Astrocyte of the cerebellum (primary cell): ENCODE measurements around the gene CDKN1C.
"Not testable (repeated sequence)": the region's sequence is repeated elsewhere in the genome, so short reads cannot be mapped to it uniquely, and the experiment has no call there.

Source experiments
- DNase-seq: peaks from one replicate; pipeline ENCODE4 v3.0.0-alpha.2; 2011; ENCODE audit warnings: low read depth
- H3K4me3 ChIP-seq: 2 replicates; pipeline ENCODE4 v1.5.1; 2011; ENCODE audit warnings: mild to moderate bottlenecking, low read depth, low read length, moderate library complexity
- CTCF ChIP-seq: IDR thresholded peaks from 2 replicates; pipeline ENCODE4 v1.5.1; 2012; ENCODE audit warnings: low read length, low read depth, moderate library complexity, mild to moderate bottlenecking; ENCODE audit errors: missing control alignments
- in situ Hi-C: cut with HindIII; loops from 2 replicates; pipeline ENCODE4 v1.10.0; 2017; ENCODE audit warnings: low sequenced_read_pairs

CDKN1C gene

DNA sequence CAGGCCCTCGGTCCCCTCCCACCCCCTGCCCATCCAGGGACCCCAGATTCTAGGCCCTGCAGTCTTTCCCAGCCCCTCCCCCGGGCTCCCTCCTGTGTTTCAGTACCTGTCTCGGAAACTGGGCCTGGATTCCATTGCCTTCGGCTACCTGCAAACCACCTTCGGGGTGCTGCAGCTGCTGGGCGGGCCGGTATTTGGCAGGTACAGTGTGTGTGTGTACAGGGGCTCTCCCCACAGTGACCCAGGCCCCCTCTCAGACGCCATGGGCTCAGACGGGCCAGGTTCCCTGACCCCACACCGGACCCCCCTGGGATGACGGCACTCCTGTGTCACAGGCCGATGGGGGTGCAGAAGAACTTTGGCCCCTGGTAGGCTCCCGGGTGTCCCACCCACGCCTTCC is 22.6 kb upstream of the CDKN1C start:
- no peak for DNase-seq
- TF ChIP-seq CTCF: no peak
- H3K4me3 ChIP-seq: no peak overlapping the region
- in situ Hi-C loops: no loop called here

- in situ Hi-C loops, DNase-seq, H3K4me3 ChIP-seq: not testable (repeated sequence)
These were observed 19.7 kb upstream of the CDKN1C start for GRCh38 chr11:2905299-2905698.

- in situ Hi-C loops: no loop called here
- no peak for TF ChIP-seq CTCF
- H3K4me3 ChIP-seq: no peak overlapping the region
- no peak for DNase-seq
These were observed 18.8 kb upstream of the CDKN1C start for GRCh38 chr11:2904153-2905052.

- in situ Hi-C loops: no loop called here
- DNase-seq: no peak
- no peak overlapping the region for H3K4me3 ChIP-seq
These were observed 18.1 kb upstream of the CDKN1C start for GRCh38 chr11:2903672-2904011.

DNA sequence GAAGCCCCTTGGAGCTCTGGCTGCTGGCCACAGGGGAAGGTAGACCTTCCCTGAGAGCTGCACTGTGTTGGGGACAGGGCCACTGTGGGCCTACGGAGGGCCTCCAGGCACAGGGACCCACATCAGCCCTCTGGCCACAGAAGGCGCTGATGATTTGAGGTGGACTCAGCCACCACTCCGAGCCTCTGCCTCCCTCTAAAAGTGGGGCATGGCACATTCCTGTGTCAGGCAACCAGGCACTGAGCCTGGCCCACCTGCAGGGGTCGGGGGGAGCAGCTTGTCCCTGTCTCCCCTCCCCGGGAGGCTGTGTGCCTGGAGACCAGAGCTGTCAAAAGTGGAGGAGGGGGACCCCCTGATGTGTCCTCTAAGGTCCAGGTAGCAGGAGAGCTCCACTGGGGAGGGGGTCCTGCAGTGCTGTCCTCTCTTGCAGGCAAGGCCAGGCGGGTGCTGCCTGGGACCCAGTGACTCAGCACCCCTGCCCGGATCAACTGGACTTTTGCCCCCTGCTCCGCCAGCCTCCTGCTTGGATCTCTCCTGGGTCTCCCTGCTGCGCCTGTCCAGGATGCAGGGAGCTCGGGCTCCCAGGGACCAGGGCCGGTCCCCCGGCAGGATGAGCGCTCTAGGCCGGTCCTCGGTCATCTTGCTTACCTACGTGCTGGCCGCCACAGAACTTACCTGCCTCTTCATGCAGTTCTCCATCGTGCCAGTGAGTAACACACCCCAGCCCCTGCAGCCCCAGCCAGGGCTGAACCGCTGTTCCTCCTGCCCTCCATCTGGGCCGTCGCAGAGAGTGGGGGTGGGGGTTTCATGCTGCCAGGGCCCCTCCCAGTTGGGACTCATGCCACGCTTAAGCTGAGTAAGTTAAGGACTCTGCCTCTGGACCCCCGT is 17.5 kb upstream of the CDKN1C start:
- in situ Hi-C loops: no loop called here
- DNase-seq: no peak
- peak overlapping the region; percentile 56 for H3K4me3 ChIP-seq
- TF ChIP-seq CTCF: no peak

More at GRCh38 chr11:2903672-2904011, 18.1 kb upstream of the CDKN1C start:
- TF ChIP-seq CTCF: no peak

DNA sequence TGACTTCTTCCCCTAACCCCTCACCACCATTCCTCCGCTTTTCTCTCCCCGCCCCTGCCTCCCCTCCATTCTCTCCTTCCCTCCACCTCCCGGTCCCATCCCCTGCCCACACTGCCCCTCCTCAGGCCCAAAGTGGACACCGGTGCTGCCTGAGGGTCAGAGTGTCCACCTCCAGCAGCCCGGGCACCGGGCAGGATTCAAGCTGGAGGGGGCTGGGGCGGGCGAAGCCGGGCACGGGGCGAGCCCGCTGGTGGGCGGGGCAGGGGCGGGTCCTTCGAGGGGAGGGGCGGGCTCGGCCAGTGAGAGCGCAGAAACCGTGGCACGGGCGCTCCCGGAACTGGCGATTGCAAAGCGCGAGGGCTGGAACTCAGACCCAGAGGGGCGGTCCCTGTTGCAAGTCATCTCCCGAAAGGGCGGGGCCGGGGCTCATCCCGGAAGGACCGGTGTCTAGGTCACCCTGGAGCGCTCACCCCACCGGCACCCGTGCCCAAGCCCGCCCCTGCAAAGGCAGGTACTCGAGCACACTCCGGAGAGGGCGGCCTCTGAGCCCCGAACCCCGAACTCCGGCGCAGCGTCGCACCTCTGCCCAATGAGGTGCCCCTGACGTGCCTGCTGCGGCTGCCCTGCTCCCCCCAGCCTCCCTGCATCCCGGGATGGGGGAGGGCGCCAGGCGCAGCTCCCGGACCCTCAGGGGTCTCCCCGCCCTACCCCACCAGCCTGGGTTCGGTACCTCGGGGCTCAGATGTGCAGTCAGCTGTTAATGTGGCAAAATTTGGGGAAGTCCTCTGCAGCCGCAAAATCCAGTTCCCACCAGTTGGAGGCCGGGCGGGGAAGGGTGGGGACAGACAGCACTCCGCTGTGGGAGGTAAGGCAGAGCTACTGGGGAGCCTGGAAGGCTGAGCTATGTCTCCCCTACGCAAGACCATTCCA is 16.5 kb upstream of the CDKN1C start:
- TF ChIP-seq CTCF: no peak
- in situ Hi-C loops: no loop called here
- peak; percentile 58 for DNase-seq

More for the DNA sequence above, 16.5 kb upstream of the CDKN1C start:
- H3K4me3 ChIP-seq: peak overlapping the region; percentile 56
